Activated CD4-positive, CD25-positive, alpha-beta regulatory T cell treated with anti-CD3 and anti-CD28 coated beads, Interleukin-2, amount 50 U/mL, for 24 hours (primary cell): Measurements from ENCODE around the gene RARRES1.
A peak's percentile ranks its signal among the peaks of the same experiment; 100 is the strongest.
"Not testable (repeated sequence)": the region's sequence is repeated elsewhere in the genome, so short reads cannot be mapped to it uniquely, and the experiment has no call there.

Experiments
- ATAC-seq, 2 donors: fragments of 150-1000 bp; cut with Tn5 transposase; one replicate each; pipeline ENCODE4 v1.10.0; 2021; ENCODE audit warnings: mild to moderate bottlenecking in 1 of 2, moderate library complexity in 1 of 2

Gene RARRES1

GRCh38 chr3:158731486-158731885 is 771 bp downstream of the RARRES1 start:
- ATAC-seq, result no peak

- no peak for ATAC-seq
Measured at GRCh38 chr3:158728851-158729250, 3.4 kb downstream of the RARRES1 start.

- no peak for ATAC-seq
Measured at GRCh38 chr3:158728061-158728377, 4.2 kb downstream of the RARRES1 start.

- ATAC-seq, result peak; percentile 17 to 37
Measured at GRCh38 chr3:158727206-158728060, 4.8 kb downstream of the RARRES1 start.

GRCh38 chr3:158725348-158726011 is 6.8 kb downstream of the RARRES1 start:
- ATAC-seq, result peak; percentile 38 to 46

GRCh38 chr3:158723991-158724390 is 8.3 kb downstream of the RARRES1 start:
- ATAC-seq, result no peak

GRCh38 chr3:158722108-158722507 is 10.1 kb downstream of the RARRES1 start:
- no peak for ATAC-seq

GRCh38 chr3:158718490-158719170 is 13.6 kb downstream of the RARRES1 start:
- no peak for ATAC-seq

- no peak for ATAC-seq
Measured at GRCh38 chr3:158717576-158717975, 14.7 kb downstream of the RARRES1 start.

GRCh38 chr3:158713094-158713499 is 19.2 kb downstream of the RARRES1 start:
- ATAC-seq, result no peak

- ATAC-seq, result no peak
Measured at GRCh38 chr3:158712443-158712842, 19.8 kb downstream of the RARRES1 start.

- ATAC-seq, result no peak
Measured at GRCh38 chr3:158711886-158712285, 20.4 kb downstream of the RARRES1 start.

- no peak for ATAC-seq
Measured at GRCh38 chr3:158710601-158711000, 21.7 kb downstream of the RARRES1 start.

- ATAC-seq, result no peak
Measured at GRCh38 chr3:158709666-158710083, 22.6 kb downstream of the RARRES1 start.

GRCh38 chr3:158703566-158703965 is 28.7 kb downstream of the RARRES1 start:
- ATAC-seq, result no peak

GRCh38 chr3:158702815-158703481 is 29.3 kb downstream of the RARRES1 start:
- no peak for ATAC-seq

GRCh38 chr3:158701420-158702065 is 30.7 kb downstream of the RARRES1 start:
- no peak for ATAC-seq

- no peak for ATAC-seq
Measured at GRCh38 chr3:158700559-158700958, 31.7 kb downstream of the RARRES1 start.

GRCh38 chr3:158696618-158697017 is 35.6 kb downstream of the RARRES1 start:
- no peak for ATAC-seq

- not testable (repeated sequence) for ATAC-seq
Measured at GRCh38 chr3:158693866-158694456, 38.3 kb downstream of the RARRES1 start.

- ATAC-seq, result no peak
Measured at GRCh38 chr3:158685159-158685558, 47.1 kb downstream of the RARRES1 start.
